Ovary (tissue), 3 donors: ENCODE measurements around the gene NFILZ.

ENCODE experiments used
- CTCF ChIP-seq, 3 donors: fragments of 450-650 bp in 2 of 3; fragments of 200-600 bp in 1 of 3; IDR thresholded peaks; one replicate each; pipeline versions ENCODE4 v1.5.1 to v1.8.0; 2016 to 2022; ENCODE audit warnings: antibody characterized with exemption in 3 of 3, mild to moderate bottlenecking in 1 of 3
- EP300 ChIP-seq: sonication (generic); formaldehyde crosslinking; IDR thresholded peaks from one replicate; pipeline ENCODE4 v1.6.1; 2017; ENCODE audit warnings: antibody characterized with exemption
- donor health status: DM: no; HTN: no; CAD: no.

- TF ChIP-seq EP300 (no peak), CTCF (IDR thresholded peaks at IDR 0.05) (no peak)
Measured at GRCh38 chr19:8643860-8644653, 13.6 kb downstream of the NFILZ start.
